ENCODE data around the gene TRPM2.

- no peak for TF ChIP-seq PKNOX1 (IDR thresholded peaks at IDR 0.05)
- no peak for TF ChIP-seq POLR2A (IDR thresholded peaks at IDR 0.05; ENCODE audit: low read depth, low read length)
- no peak for TF ChIP-seq MEF2A (IDR thresholded peaks at IDR 0.05; ENCODE audit: insufficient read depth, low read depth, low read length)
- no peak for TF ChIP-seq POLR2AphosphoS5 (IDR thresholded peaks at IDR 0.05; ENCODE audit: low read length)
- TF ChIP-seq ATF2 (IDR thresholded peaks at IDR 0.05; ENCODE audit: low read length), result no peak
- no peak for TF ChIP-seq USF1 (IDR thresholded peaks at IDR 0.05; ENCODE audit: borderline replicate concordance, extremely low read length, insufficient read depth, low read depth, low read length)
- no peak for TF ChIP-seq TCF12 (IDR thresholded peaks at IDR 0.05; ENCODE audit: low read depth, low read length)
- no peak for TF ChIP-seq TAF1 (IDR thresholded peaks at IDR 0.05; ENCODE audit: borderline replicate concordance, low read depth, low read length)
- no peak for TF ChIP-seq CREB1 (IDR thresholded peaks at IDR 0.05; ENCODE audit: low read depth)
These were observed 131.3 kb downstream of the TRPM2 start for GRCh38 chr21:44484498-44485253.
